DMS 273 (cell line): ENCODE data around the gene KCNIP1.

Experiments used
- DNase-seq: peaks from one replicate; lab custom pipeline; 2025; ENCODE audit not compliant: unreplicated experiment; lab: John Stamatoyannopoulos, UW

KCNIP1 gene

DNA sequence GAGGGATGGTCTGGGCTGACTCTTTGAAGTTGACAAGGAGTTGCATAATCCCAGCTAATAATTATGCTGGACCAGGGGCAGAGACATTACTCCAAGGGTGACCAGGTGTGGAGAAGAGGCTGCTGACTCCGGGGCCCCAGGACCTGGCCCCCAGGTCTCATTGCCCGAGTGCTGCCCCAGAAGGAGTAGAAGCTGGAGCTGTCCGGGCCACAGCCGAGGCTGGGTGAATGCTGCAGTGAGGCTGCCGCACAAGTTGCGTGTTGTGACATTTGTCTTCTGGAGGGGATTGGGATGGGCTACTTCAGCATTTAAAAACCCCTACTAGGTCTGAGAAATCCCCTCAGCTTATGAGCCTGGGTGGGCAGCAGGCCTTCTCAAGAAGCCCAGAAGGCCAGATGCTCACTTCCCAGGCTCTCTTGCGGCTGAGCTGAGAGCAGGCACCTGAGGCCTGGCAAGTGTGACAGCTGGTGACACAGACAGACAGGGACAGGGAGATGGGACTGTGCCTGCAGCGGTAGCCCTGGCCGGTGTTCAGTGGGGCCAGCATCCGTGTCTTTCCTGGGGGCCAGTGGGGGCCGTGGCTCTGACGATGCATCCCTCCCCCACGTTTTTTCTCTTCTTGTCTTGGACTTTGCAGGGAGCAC is 122.8 kb downstream of the KCNIP1 start:
- no peak for DNase-seq

DNA sequence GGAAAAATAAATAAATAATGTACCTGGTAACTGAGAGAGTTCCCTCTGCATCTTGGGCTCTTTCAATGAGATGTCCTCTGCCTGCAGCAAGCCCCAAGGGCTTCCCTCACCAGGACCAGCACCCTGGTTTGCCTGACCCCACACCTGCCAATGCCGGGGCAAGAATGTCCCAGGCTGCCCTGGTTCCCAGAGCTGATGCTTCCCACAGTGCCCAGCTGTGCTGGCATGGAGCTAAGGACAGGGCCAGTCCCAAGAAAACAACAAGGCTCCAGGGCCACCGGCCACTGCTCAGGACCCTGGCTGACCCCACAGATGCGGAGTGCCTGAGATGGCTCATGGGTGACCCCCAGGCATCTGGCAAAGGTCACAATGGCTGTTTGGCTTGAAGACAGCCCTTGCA is 123.5 kb downstream of the KCNIP1 start:
- DNase-seq, result no peak

DNA sequence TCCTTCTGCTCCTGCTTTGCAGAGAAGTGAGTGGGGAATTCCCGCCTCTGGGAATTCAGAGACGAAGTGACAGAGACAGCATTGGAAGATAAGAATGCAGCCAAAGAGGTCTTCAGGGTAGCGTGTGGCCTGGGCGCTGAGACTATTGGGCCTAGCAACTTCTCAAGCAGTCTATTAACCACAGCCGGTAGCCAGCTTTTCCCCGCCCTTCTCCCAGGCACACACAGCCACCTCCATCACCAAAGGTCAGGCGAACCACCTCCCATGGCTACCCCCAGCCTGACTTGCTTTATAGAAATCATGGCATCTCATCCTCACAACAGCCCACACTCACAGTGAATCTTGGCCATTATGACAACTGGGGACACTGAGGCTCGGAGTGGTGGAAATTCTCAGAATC is 124.2 kb downstream of the KCNIP1 start:
- no peak for DNase-seq

DNA sequence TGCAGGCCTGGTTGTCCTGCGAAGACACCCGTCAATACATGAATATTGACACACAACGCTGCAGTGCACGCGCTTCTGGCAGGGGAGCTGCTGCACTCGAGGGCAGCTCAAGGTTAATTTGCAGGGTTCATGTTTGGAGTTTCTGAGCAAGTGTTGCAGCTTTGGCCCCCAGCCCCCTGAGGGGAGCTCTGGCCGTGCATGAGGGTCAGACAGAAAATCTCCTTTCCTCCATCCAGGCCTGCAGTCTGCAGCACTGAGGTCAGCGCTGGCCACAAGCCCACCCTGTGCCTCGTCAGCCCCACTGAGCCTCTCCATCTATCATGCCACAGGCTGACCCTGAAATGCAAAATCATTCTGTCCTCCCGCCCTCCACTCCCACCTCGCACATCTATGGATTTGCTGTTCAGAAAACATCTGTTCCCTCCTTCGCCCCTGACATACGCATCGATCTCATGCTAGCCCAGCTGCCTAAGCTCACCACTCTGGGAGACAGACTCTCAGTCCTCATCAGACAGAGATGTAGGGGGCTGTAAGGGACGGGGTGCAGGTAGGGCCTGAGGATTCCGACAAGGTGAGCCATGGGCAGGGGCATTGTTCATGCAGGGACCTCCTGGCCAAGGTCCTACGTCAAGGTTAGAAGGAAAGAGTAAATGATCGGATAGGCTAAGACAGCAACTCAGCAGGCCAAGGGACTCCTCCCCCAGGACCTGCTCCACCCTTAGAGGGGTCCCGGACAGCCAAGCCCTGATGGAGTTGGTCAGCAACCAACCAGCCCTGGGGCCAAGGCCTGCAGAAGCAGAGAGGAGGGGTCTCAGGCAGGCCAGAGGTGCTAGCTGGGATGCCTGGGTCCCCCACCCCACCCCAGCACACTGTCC is 125.1 kb downstream of the KCNIP1 start:
- no peak for DNase-seq

DNA sequence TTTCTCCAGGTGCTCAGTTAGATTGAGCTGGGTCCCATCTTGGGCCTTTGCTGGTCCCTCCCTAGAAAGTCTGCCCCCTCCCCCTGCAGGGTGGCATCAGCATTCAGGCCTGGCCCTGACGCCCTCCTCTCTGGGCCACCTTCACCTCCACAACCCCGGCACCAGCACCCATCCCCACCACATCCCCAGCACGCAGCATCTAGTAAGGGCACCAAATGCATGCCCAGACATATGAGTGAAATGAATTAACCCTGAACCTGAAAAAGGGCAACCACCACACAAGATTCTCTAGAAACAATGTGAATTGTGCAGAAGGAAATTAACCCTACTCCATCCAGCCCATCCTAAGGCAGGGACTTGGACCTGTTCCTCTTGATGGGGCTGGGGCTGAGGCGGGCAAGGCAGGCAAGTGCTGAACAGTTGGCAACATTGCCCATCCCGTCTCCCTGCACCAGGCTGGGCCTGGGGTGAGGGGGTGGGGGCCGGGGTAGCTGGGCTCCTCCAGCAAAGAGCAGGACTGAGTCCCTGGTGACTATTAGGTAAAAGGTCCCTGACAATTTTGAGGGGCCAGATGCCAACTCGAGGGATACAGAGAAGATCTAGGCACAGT is 125.9 kb downstream of the KCNIP1 start:
- no peak for DNase-seq

DNA sequence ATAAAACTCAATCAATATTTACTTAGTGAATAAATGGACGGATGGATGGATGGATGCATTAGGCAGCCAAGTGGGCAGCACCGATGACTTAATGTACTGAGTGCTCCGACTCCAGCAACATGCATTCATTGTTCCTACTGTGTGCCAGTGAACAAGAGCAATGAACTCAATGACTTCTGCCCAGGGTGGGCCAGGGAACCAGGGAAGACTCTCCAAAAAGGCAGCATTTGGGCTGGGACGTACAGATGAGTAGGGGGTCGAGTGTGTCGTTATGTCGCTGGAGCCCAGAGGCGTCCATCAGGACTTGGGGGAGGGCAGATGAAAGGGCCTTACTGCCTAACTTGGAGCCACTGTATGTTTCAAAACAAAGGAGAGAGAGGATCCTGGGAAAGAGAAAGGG is 126.4 kb downstream of the KCNIP1 start:
- no peak for DNase-seq

DNA sequence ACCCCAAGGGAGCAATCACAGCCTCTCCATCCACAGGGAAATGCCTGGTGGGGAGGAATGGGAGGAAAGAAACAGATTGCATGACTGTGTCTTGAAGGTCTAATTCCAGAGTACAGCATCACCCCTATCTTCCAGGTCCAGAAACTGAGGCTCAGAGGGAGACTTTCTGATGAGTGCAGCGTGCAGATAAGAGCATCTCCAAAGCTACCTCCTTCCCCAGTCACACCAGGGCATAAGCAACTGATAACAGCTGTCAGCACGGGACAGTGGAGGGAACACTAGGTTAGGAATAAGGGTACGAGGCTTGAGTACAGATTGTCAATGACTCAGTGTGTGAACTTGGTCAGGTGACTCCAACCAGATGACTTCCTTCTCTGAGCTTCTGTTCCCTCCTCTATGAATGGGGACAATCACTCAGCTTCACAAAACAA is 126.9 kb downstream of the KCNIP1 start:
- DNase-seq, result peak; percentile 29

DNA sequence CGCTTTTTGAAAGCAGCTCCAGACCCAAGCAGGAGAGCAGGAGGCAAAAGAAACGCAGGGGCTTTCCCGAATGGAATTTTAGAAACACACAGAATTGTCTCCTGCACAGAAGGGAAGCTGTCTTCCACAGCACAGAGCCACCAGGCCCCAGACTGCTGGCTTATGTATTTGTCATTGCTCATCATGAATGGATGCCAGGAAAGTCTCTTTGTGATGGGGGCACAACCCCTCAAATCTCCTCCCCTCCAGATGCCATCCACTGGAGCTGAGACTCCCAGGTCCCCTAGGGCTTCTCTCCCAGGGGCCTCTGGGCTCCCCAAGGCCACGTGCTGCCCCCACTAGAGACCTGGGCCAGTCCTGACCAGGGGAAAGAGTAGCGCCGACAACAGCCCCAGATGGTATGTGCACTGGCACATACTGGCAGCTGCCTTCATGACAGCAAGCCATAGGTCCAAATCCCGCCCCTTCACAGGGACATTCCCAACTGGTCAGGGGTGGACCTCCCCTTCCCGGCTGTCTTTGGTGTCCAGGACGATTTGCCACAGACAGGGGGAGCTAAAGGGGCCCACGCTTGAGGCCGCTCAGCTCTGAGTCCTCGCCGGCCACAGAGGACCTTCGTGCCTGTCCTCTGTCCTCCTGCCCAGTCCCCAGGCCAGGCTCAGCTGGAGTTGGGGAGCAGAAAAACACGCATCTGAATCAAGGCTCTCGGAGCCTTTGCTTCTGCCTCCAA is 127.8 kb downstream of the KCNIP1 start:
- DNase-seq, result peak; percentile 64

DNA sequence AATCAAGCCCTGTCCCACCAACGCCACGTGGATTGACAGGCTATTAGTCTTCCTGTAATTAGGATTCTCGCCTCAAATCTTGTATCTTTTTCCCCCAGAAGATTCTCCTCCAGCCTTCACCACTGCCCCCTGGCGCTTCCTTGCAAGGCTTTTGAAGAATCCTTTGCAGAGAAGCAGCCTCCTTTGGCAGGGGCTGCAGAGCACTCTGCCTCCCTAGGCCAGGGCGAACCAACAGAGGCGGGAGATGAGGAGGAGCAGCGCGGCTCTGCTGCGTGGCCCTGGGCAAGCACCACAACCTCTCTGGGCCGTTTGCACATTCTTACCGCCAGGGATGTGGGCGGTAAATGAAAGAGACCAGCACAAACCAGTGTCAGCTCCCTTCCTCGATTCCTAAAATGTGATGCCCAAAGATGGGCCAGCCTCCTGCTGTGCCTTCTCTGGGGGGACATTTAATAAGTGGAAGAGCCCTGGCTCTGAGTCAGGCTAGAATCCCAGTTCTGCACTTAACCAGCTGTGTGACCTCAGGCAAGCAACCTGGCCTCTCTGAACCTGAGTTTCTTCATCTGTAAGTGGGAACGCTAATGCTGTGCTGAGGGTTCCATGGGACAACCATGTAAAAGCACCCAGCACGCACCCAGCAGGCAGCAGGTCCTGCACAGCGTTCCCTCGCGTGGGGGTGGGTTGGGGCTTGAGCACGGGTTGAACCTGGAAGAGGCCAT is 128.6 kb downstream of the KCNIP1 start:
- DNase-seq, result peak; percentile 41

DNA sequence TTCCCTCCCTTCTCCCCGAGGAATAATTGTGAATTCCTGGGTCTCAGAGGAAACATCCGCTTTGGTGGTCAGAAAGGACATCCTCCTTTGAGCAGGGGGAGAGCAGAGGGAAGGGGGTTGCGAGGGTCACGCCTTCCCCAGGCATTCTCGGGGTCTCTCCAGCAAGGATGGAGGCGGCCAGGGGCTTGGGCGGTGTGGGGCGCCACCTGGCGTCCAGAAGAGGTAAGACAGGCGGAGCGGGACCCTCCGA is 129.1 kb downstream of the KCNIP1 start:
- peak; percentile 83 for DNase-seq

DNA sequence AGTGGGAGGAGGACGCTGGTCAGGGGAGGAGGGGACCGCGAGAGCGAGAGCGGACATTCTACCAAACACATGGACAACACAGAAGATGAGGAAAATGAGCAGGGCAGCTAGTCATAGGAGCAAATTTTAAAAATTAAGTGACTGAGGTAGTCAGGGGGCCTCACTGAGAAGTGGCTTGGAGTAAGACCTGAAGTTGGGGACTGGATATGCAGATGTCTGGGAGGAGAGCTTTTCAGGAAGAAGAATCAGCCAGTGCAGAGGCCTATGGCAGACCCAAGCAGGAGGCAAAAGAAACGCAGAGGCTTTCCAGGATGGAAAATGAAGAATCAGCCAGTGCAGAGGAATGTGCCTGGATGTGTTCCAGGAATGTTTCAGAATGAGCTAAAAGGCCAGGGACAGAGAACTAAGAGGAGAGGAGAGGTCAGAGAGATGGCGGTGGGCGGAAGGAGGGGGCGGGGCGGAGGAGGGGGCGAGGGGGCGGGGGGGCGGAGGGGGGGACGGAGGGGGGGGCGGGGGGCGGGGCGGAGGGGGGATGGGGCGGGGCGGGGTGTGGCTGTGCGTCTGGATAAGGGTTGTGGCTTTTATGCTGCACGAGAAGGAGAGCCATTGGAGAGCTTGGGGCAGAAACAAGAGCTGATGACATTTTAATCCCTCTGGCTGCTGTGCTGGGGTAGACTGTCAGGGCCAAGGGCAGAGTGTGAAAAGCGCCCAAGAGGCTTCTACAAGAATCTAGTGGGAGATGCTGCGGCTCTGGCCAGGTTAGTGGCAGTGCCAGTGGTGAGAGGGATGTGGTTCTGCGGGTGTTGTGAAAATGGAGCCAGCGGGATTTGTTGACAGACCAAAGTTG is 129.6 kb downstream of the KCNIP1 start:
- DNase-seq, result peak; percentile 82

DNA sequence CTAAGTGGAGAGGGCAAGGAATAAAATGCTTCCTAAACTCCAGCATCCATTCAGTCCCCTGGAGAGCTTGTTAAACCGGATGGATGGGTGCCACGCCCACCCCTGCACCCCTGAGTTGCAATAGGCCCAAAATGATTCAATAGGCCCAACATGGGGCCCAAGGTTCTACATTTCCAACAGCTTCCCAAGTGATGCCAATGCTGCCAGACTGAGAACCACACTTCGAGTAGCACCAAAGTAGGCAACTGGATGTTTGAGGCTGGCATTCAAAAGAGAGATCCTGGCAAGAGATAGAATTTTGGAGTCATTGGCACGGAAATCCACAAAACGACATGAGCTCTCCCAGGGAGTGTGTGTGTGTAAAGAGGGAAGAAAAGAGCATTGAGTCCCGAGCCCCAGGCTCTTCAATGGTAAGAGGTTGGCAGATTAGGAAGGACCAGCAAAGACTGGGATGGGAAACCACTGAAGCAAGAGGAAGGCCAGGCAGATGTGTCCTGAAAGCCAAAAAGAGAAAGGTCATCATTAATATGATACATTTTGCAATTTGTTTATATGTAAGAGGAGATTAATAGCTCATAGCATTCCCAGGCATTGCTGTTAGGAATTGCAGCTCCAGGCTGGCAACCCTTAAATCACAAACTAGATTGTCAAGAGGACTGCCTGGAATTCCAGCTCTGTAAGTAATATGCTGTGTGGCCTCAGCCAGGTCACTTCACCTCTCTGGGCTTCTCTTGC is 130.6 kb downstream of the KCNIP1 start:
- DNase-seq, result no peak

DNA sequence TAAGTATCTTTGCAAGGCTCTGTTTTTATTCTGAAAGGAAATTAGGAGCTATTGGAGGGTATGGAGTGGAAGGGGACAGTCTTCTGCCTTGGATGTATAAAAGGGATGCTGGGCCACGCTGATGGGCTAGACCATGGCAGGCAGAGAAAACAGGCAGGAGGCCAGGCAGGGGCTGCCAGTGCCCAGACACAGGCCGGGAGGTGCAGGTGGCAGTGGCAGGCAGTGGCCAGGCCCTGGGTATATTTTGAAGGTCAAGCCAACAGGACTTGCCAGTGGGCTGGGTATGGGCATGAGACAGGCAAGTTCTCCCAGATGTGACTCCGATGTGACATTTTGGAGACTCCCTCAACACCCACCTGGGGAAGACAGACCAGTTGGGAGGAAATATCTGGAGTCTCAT is 131.9 kb downstream of the KCNIP1 start:
- no peak for DNase-seq

DNA sequence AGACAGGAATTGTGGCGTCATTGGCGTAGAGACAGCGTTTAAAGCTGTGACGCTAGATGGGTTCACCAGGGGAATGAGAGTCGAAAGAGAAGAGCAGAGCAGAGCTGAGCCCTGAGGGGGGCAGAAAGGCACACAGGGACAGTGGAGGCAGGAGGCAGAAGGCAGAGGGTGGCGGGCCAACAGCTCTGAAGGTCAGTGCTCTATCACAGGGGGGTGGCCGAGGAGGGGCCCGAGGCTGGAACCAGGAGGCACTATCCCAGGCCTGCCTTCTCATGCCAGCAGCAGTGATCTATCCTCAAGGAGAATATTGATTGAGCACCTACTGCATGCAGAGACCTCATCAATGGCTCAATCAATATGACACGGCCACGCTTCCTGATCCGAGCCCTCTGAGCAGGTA is 132.4 kb downstream of the KCNIP1 start:
- no peak for DNase-seq

DNA sequence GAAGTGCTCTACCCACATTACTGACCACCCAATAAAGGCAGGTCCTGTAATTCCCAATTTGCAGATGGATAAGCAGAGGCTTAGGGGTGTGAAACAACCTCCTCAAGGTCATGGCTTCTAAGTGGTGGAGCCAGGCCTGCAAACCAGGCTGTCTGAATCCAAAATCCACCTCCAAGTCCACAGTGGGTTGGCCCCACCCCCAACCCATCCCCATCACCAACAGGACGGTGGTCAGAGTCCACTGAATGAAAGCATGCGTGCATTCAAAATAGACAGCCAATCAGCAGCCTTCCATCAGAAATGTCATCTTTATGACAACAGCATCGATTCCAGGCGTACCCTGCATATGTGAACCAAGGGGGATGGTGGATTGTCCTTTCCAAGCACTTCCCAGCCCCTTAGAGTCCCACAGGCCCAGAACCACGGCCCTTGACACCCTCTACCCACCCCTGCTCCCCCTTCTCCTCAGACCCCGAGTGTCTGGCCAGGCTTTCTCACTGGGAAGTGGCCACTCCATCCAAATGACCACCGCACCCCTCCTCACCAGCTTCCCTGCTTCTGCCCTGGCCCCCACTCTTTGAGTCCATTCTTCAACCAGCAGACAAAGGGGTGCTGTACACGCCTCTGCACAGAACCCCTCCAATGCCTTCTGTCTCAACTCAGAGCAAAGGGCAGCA is 133.1 kb downstream of the KCNIP1 start:
- no peak for DNase-seq

DNA sequence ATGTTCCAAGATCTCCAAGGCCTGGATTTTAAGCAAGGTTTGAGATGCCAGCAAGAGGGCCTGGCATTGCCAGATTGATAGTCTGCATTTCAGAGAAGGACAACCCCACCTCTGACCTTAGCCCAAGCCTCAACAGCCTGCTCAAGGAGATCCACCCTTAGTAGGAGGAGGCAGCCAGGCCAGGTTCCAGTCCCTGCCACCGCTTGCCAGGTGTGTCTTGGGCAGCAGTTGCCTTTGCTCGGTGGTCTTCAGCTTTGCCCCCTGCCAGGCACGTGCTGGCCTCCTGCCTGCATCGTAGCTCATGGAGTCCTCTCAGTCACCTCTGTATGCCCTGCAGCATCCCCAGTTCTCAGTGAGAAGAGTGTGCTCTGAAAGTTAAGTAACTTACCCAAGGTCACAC is 134.2 kb downstream of the KCNIP1 start:
- DNase-seq, result no peak

DNA sequence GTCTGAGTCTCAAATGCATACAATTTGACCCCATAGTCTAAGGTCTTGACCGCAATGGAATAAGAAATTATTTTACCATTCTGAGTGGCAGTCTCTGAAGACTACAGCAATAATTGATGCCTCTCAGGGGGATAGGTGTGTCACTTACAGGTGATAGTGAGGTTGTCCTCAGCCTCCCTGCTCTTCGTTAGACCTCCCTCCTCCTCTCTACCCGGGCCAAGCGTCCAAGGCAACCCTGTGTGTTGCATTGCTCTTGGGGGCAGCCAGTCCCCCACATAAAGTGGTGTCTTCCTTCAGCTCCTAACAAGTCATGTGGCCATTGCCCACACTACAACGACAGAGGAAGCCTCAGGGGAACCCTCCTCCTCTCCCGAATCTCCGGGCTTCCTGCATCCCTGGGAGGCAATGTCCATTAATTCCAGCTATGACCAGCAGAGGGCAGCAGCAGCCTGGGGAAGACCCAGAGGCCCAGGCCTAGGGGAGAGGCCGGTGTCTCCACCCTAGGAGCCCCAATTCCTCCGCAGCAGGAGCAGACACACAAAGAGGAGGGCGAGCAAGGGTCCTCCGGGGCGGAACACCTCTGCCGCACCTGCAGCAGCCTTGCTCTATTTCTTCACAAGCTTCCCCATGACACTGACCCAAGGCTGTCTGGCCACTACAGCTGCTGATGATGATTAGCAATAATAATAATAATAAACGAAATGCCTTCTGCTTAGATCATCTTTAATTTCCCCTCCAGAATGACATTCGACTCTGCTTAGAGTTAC is 134.8 kb downstream of the KCNIP1 start:
- DNase-seq, result peak; percentile 89

DNA sequence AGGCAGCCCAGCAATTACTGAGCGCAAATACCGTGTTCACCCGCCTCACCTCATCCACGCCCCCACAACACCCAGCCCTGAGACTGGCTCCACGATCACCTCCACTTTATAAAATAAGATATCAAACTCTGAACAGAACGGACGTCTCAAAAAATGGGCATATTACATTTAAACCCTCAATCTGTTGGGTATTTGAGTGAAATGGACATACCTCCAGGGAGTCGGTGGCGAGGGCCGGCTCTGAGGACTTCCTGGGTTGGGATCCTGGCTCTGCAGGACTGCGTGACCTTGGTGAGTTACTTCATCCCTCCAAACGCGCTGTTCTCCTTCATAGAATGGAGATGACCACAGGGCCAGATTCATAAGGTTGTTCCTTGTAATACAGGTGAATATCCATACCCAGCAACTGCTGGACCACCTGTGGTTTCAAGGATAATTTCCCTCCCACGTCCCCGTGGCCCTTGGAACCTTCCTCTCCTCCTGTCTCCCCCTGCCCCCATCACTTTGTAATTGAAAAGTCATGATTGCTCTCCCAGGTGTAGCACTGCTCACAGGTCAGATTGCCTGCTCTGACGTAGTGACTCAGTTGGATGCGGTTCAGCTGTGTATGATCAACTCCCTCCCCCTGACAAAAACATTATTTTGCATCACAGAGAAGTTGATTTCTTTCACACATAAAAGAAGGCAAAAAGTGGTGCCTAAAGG is 135.6 kb downstream of the KCNIP1 start:
- DNase-seq, result no peak
